H7 (cell line): Measurements from ENCODE around the gene SLC4A1. TPM values are rescaled to one million over a fixed set of nuclear protein-coding genes. Genes with fewer than 3 reads are reported as not detected.
"Not testable (repeated sequence)": the region's sequence is repeated elsewhere in the genome, so short reads cannot be mapped to it uniquely, and the experiment has no call there.

Experiments
- DNase-seq: peaks from one replicate; pipeline ENCODE4 v3.0.0; 2012
- H3K27me3 ChIP-seq: 2 replicates; pipeline ENCODE4 v1.6.0; 2011; ENCODE audit warnings: mild to moderate bottlenecking, low read length; ENCODE audit not compliant: control insufficient read depth, insufficient read depth
- H3K36me3 ChIP-seq: replicated peaks from 2 replicates; pipeline ENCODE4 v1.5.1; 2011; ENCODE audit warnings: low read length; ENCODE audit not compliant: control insufficient read depth, insufficient read depth
- H3K4me3 ChIP-seq: 2 replicates; pipeline ENCODE4 v1.5.1; 2011; ENCODE audit warnings: low read depth, mild to moderate bottlenecking, control low read depth, low read length, moderate library complexity; ENCODE audit not compliant: insufficient read depth
- total RNA-seq: library from RNA; depleted of rRNA; stranded (reverse); fragments of >200 nt; shearing (Covaris generic); gene quantifications from 2 replicates; pipeline ENCODE4 v1.2.3, GENCODE V29; 2014

Gene SLC4A1
- total RNA-seq, 1 experiment from 2014 or later: 0.07 TPM

DNA sequence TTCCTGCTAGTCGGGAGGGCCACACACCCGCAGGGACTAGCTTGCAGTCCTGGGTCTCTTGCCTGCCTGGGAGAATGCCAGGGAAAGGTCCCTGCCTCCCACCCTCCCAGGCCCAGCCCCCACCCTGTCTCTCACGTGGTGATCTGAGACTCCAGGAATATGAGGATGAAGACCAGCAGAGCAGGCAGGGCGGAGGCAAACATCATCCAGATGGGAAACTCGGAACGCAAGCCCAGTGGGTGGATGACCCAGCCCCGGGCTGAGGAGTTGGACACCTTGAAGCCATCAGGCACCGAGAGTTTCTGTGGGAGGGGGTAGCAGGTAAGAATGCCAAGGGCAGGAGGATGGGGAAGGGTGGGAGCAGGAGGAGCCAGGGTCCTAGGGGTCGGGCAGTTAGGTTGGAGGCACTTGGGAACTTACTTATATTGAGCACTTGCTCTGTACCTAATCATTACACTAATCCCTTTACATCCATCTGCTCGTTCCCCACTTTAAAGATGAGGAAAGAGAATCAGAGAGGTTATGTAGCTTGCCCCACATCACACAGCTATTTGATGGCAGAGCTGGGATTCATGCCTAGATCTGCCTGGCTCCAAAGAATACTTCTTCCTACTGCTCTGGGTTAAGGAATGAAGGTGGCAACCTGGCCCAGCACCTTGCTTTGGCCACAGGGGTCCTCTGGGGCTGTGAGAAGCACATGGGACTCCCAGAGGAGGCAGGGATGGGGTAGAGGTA, 13.4 kb downstream of the SLC4A1 start:
- no peaks in the 10 kb centered on the region for H3K27me3 ChIP-seq
- no peak overlapping the region for H3K4me3 ChIP-seq
- DNase-seq: no peak
- no peaks in the 10 kb centered on the region for H3K36me3 ChIP-seq

DNA sequence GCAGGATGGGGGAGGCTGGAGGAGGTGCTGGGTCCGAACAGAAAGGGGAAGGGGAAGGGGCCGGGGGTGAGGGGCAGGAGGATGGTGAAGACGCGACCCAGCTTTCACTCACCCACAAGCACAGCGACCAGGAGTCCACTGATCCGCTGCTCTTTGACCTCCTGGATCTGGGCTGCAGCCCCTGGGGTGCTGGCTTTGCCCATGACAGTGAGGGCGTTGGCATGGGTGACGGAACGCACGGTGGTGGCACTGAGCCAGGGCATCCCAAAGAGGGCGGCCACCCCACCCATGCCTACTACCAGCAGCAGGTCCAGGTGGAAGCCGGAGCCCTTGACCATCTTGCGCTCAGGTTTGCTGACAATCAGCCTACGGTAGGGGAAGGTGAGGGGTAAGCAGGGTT, 14.9 kb downstream of the SLC4A1 start:
- Histone ChIP-seq H3K27me3 (no peaks in the 10 kb centered on the region), H3K36me3 (no peaks in the 10 kb centered on the region), H3K4me3 (no peak overlapping the region)
- DNase-seq: no peak

DNA sequence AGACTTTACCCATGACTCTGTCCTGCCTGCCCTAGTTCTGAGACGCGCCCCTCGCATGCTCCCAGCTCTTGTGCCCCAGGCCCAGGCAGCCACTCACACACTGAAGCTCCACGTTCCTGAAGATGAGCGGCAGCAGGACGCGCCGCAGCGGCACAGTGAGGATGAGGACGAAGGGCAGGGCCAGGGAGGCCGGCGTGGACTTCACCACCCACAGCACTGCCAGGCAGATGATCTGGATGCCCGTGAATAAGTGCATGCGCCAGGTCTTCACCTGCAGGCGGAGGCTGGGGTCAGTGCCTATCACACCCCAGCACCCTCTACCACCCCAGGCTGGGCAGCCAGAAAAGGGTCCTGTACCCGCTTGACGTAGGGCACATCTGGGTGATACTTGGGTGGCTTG, 16.9 kb downstream of the SLC4A1 start:
- no peak overlapping the region for H3K4me3 ChIP-seq
- H3K27me3 ChIP-seq: no peaks in the 10 kb centered on the region
- H3K36me3 ChIP-seq: no peaks in the 10 kb centered on the region
- no peak for DNase-seq

DNA sequence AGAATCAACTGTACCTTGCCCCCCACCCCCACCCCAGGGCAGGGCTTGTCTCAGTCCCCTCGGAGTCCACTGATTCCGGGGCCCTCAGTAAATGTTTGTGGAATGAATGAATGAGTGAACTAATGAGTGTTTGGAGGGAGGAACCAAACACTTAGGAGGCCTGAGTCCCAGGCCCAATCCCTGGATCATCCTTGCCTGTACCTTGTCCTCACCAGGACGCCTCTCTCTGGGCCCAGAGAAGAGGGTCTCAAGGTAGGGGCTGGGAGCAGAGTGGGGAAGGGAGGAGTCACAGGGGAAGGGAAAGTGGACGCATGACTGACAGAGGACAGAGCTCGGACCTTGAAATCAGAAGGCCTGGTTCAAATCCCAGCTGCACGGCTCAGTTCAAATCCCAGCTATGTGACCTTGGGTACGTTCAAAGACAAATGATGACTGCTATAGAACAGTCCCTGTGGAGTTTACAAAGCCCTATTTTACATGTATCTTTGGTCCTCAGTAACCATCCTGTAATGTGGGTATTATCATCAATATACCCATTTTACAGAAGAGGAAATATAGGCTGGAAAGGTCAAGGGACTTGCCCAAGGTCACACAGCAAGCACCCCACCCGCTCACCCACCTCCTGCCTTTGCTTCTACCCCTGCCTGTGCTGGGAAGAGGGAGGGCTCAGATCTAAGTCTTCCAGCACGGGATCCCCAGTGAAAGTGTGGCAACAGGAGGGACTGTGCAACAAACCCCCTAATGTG, 18.3 kb downstream of the SLC4A1 start:
- Histone ChIP-seq H3K36me3 (no peaks in the 10 kb centered on the region), H3K4me3 (no peak overlapping the region), H3K27me3 (no peaks in the 10 kb centered on the region)
- DNase-seq: no peak

DNA sequence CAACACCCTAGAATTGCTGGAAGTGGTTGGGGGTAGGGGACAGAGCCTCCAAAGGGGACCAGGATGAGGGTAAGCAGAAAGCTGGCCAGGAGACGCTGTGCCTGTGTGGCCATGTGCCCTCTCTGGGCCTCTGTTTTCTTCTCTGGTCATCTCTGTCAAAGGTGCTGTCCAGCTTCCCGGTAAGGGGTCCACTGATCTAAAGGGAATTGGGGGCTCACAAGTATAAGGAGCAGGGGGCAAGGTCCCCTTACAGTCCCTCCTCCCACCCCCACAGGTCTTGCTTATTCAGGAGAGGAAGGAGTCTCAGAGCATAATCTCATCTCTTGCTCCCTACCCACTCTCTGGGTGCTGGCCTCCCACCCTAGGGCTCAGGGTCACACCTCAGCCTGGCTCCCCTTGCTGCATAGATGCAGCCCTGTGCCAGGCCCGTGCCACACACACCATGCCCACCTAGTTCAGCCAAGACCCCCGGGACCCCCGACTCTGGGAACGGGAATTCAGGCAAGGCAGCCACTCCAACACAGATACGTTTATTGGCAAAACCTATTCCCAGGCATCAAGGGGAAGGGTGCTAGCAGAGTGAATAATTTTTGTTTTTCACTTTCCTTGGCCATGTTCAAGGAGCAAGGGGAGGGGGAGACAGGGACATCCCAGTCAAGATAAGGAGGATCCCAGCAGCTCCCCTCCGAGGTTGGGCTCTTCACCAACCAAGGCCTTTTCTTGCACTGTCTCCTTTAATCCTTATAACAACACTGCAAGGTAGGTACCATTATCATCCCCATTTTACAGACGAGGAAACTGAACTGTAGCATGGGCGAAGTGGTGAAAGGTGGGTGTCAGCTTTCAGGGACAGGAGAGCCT, 19.8 kb downstream of the SLC4A1 start:
- Histone ChIP-seq H3K4me3 (no peak overlapping the region), H3K36me3 (no peaks in the 10 kb centered on the region), H3K27me3 (no peaks in the 10 kb centered on the region)
- no peak for DNase-seq

DNA sequence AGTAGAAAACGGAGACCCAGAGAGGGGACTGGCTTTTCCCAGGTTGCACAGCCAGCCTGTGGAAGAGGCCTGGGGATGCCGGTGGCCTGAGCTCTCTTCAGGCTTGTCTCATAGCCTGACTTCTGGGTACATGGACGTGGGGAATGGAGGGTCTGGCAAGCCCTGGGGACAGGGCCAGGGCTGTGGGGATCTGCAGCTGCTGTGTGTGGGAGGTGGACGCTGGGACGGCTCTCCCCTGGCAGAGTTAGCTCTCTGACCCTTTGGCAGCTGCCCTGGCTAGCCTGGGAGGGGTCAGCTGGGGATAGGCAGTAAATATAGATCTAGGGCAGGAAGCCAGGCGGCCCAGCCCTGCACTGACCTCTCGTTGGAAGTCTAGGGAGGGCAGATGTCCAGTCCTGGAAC, 20.5 kb downstream of the SLC4A1 start:
- Histone ChIP-seq H3K4me3 (no peak overlapping the region), H3K36me3 (no peaks in the 10 kb centered on the region), H3K27me3 (no peaks in the 10 kb centered on the region)
- peak; percentile 47 for DNase-seq

DNA sequence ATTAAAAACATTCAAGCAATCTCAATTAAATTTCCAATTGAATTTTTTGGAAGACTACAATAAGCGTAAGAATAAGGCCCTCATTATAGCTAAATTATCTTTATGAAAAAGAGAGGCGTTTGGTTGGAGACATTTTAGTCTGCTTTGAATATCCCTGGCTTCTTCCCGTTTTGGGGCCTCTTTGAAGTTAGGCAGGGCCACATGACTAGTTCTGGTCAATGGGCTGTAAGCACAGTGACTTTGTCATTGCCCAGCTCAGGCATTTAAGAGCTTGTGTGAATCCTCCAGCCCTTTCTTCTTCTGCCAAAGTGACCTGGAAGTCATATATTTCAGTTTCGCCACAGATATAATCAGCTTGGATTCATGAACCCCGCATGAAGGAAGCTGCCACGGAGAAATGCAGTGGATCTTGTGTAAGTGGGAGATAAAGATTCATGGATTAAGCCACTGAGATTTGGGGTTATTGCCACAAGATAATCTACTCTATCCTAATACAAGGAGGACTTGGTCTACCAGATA, 26.8 kb downstream of the SLC4A1 start:
- DNase-seq: no peak
- Histone ChIP-seq H3K4me3 (no peak overlapping the region), H3K27me3 (no peaks in the 10 kb centered on the region), H3K36me3 (no peaks in the 10 kb centered on the region)

DNA sequence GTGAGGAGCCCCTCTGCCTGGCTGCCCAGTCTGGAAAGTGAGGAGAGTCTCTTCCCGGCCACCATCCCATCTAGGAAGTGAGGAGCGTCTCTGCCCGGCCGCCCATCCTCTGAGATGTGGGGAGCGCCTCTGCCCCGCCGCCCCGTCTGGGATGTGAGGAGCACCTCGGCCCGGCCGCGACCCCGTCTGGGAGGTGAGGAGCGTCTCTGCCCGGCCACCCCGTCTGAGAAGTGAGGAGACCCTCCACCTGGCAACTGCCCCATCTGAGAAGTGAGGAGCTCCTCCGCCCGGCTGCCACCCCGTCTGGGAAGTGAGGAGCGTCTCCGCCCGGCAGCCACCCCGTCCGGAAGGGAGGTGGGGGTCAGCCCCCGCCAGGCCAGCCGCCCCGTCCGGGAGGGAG, 30.0 kb downstream of the SLC4A1 start:
- H3K4me3 ChIP-seq, H3K27me3 ChIP-seq, DNase-seq, H3K36me3 ChIP-seq: not testable (repeated sequence)

DNA sequence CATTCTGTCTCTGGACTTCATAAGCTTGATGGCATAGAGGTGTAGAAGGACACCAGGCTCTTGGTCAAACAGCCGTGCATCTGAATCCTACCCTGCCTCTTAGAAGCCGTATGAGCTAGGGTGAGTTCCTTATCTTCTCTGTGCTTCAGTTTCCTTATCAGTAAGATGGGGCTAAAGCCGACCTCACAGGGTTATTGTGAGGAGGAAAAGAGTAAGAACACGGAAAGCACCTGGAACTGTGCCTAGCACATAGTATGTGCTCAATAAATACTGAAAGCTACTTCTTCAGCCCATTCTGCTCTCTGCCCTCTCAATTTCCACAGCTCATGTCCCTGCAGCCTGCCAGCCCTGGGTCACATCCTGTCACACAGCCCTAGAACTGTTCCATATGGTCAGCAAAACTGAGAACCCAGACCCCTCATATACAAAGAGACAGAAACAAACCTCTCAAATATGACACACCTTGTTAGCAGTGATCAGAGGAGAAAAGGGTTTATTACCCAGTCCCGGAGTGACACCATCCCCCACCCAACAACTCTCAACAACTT, 31.4 kb downstream of the SLC4A1 start:
- no peaks in the 10 kb centered on the region for H3K36me3 ChIP-seq
- H3K4me3 ChIP-seq: no peak overlapping the region
- no peak for DNase-seq
- no peaks in the 10 kb centered on the region for H3K27me3 ChIP-seq

DNA sequence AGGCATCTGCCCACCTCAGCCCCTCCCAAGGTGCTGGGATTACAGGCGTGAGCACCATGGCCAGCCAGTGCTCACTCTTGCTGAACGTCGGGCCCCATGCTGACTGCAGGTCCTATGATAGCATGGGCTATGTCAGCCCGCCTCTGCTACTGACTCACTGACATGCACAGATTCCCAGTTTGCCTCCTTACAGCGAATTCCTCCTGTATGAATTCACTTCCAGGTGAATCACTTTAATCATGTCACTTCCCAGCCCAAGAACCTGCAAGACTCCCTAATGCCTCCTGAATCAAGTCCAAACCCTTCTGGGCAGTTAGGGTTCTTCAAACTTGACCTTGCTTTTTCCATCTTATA, 32.4 kb downstream of the SLC4A1 start:
- Histone ChIP-seq H3K27me3 (no peaks in the 10 kb centered on the region), H3K36me3 (no peaks in the 10 kb centered on the region), H3K4me3 (no peak overlapping the region)
- no peak for DNase-seq

DNA sequence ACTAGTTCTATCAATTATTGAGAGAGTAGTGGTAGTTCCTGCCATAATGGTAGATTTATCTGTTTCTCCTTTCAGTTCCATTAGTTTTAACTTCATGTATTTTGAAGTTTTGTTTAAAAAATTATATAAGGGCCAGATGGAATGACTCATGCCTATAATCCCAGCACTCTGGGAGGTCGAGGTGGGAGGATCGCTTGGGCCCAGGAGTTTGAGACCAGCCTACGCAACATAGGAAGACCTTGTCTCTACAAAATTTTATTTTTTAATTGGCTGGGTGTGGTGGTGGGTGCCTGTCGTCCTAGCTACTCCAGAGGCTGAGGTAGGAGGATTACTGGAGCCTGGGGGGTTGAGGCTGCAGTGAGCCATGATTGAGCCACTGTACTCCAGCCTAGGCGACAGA, 34.4 kb downstream of the SLC4A1 start:
- H3K4me3 ChIP-seq: no peak overlapping the region
- no peaks in the 10 kb centered on the region for H3K27me3 ChIP-seq
- DNase-seq: no peak
- H3K36me3 ChIP-seq: no peaks in the 10 kb centered on the region

DNA sequence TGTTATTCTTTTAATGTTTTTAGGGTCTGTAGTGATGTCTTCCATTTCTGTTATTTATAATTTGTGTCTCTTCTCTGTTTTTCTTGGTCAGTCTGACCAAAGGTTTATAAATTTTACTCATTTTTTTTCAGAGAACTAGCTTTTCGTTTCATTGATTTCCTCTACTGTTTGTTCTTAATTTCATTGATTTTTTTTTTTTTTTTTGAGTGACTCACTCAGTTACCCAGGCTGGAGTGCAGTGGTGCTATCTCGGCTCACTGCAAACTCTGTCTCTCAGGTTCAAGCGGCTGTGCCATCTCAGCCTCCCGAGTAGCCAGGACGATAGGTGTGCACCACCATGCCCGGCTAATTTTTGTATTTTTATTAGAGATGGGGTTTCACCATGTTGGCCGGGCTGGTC, 35.9 kb downstream of the SLC4A1 start:
- Histone ChIP-seq H3K36me3 (no peaks in the 10 kb centered on the region), H3K4me3 (no peak overlapping the region), H3K27me3 (no peaks in the 10 kb centered on the region)
- DNase-seq: no peak

DNA sequence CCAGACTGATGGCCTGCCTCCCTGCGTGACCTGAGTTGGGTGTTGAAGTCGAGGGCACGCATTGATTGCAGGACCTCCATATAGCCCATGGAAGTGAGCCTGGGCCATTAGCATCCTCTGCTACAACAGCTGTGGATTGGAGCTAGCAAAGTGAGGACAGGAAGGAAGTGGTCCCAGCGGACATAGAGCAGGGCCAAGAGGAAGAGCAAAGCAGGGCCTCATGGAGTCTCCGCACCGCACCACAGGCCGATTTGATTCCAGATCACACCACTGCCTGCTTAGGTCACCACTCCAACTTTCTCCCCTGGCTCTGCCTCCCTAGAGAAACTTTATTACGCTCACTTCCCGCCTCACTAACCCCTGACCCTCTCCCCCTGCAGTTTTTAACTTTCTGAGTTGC, 37.8 kb downstream of the SLC4A1 start:
- Histone ChIP-seq H3K4me3 (no peak overlapping the region), H3K36me3 (no peaks in the 10 kb centered on the region), H3K27me3 (no peaks in the 10 kb centered on the region)
- no peak for DNase-seq

DNA sequence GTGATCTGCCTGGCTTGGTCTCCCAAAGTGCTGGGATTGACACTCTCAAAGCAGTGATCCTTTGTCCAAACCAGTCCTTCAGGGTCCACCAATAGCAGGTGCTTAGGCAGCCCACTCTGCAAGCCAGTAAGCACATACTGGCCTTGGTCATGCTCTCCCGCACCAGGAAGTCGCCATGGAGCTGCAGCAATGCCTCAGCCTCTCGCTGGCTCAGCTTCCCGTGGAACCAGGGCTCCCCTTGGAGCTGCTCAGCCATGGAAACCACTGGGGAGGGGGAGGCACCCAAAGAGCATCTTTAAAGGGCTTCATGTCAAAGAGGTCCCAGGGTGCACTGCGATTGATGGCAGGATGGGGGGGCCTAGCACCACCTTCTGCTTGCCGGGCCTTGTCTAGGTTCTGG, 38.8 kb downstream of the SLC4A1 start:
- no peak for DNase-seq
- no peaks in the 10 kb centered on the region for H3K27me3 ChIP-seq

More for the DNA sequence above, 38.8 kb downstream of the SLC4A1 start:
- Histone ChIP-seq H3K4me3 (no peak overlapping the region), H3K36me3 (no peaks in the 10 kb centered on the region)
